OCI-LY7 (cell line): ENCODE measurements around the gene SART1. TPM values are rescaled to one million over a fixed set of nuclear protein-coding genes. Genes with fewer than 3 reads are reported as not detected.
"Not testable (repeated sequence)": the region's sequence is repeated elsewhere in the genome, so short reads cannot be mapped to it uniquely, and the experiment has no call there.

Experiments
- BruUV-seq: library from RNA; stranded (reverse); fragments of 400-500 nt; replicated peaks from 2 replicates; lab custom pipeline; 2021; lab: Mats Ljungman, UMichigan
- CTCF ChIA-PET: fragments of 300-600 bp; sonication (Branson Sonifier 250); formaldehyde crosslinking; loops from one replicate; lab custom pipeline; 2022; ENCODE audit warnings: antibody characterized with exemption; ENCODE audit not compliant: unreplicated experiment; lab: Charles Lee
- POLR2A ChIA-PET: fragments of 300-600 bp; sonication (Branson Sonifier 250); formaldehyde crosslinking; loops from one replicate; lab custom pipeline; 2022; ENCODE audit warnings: antibody characterized with exemption; lab: Charles Lee
- DNase-seq: peaks from one replicate; pipeline ENCODE4 v3.0.0-alpha.2; 2015; ENCODE audit warnings: low spot score
- H2AFZ ChIP-seq: fragments of 200-600 bp; sonication (generic), shearing (Covaris generic); 2 replicates; pipeline ENCODE4 v1.6.1; 2014; ENCODE audit warnings: mild to moderate bottlenecking, antibody characterized with exemption, low read length, moderate library complexity
- H3K27ac ChIP-seq: fragments of 200-600 bp; sonication (generic); 2 replicates; pipeline ENCODE4 v1.5.1; 2014; ENCODE audit warnings: mixed run types, low read depth, mild to moderate bottlenecking, moderate library complexity, low read length, inconsistent platforms; ENCODE audit not compliant: poor library complexity, severe bottlenecking
- H3K36me3 ChIP-seq: fragments of 200-600 bp; sonication (generic); 2 replicates; pipeline ENCODE4 v1.6.1; 2014; ENCODE audit warnings: mild to moderate bottlenecking, antibody characterized with exemption, low read length, moderate library complexity, mixed read lengths; ENCODE audit not compliant: insufficient read depth
- H3K4me1 ChIP-seq: fragments of 200-600 bp; sonication (generic); 2 replicates; pipeline ENCODE4 v1.5.1; 2014; ENCODE audit warnings: mild to moderate bottlenecking, low read length; ENCODE audit not compliant: insufficient read depth, poor library complexity, severe bottlenecking
- H3K4me2 ChIP-seq: fragments of 200-600 bp; sonication (generic); 2 replicates; pipeline ENCODE4 v1.6.1; 2014; ENCODE audit warnings: mild to moderate bottlenecking, low read length
- H3K4me3 ChIP-seq: fragments of 200-600 bp; sonication (generic); 2 replicates; pipeline ENCODE4 v1.5.1; 2014; ENCODE audit warnings: mild to moderate bottlenecking, low read depth, low read length; ENCODE audit not compliant: poor library complexity, severe bottlenecking
- H3K79me2 ChIP-seq: fragments of 200-600 bp; sonication (generic); 2 replicates; pipeline ENCODE4 v1.6.1; 2016; ENCODE audit warnings: low read depth, mild to moderate bottlenecking, low read length, moderate library complexity, mixed read lengths; ENCODE audit not compliant: insufficient read depth
- H3K9me2 ChIP-seq: fragments of 200-600 bp; sonication (generic); 2 replicates; pipeline ENCODE4 v1.6.1; 2016; ENCODE audit warnings: mild to moderate bottlenecking, low read length, mixed read lengths; ENCODE audit not compliant: insufficient read depth
- H3K9me3 ChIP-seq: fragments of 200-600 bp; sonication (generic); 2 replicates; pipeline ENCODE4 v1.6.1; 2014; ENCODE audit warnings: mild to moderate bottlenecking, mixed run types, low read length, mixed read lengths
- H4K20me1 ChIP-seq: fragments of 200-600 bp; sonication (generic); 2 replicates; pipeline ENCODE4 v1.6.1; 2014; ENCODE audit warnings: mild to moderate bottlenecking, antibody characterized with exemption, low read length, moderate library complexity, mixed read lengths; ENCODE audit not compliant: insufficient read depth
- EZH2phosphoT487 ChIP-seq: fragments of 200-600 bp; sonication (generic); IDR thresholded peaks from 2 replicates; pipeline ENCODE4 v1.6.1; 2018; ENCODE audit warnings: low read depth, borderline replicate concordance, mild to moderate bottlenecking, mixed run types, antibody characterized with exemption, low read length, moderate library complexity, mixed read lengths
- intact Hi-C: fragments of 100-400 bp; cut with micrococcal nuclease; formaldehyde crosslinking; loops from one replicate; pipeline ENCODE4 v1.10.0; 2022; ENCODE audit not compliant: unreplicated experiment
- total RNA-seq, 2 experiments: library from RNA; depleted of rRNA in 1 of 2; stranded (reverse); fragments of >200 nt in 1 of 2; shearing (Covaris generic) in 1 of 2; gene quantifications; 2 replicates each; pipeline ENCODE4 v1.2.3, GENCODE V29; 2014 to 2022
- TF ChIP-seq, protein P1 (sequence below): fragments of 200-600 bp; sonication (generic); conservative IDR thresholded peaks from 2 replicates; pipeline ENCODE4 v1.5.1; 2014; ENCODE audit warnings: mild to moderate bottlenecking, antibody characterized with exemption, low read length, moderate library complexity, mixed read lengths

The SART1 gene
- total RNA-seq, 2 experiments from 2014 or later = 50.4 to 55.5 TPM

- H3K4me3 ChIP-seq, H3K27ac ChIP-seq, H3K79me2 ChIP-seq, H3K4me2 ChIP-seq, intact Hi-C loops, H3K9me2 ChIP-seq, H3K9me3 ChIP-seq, CTCF ChIA-PET, H3K4me1 ChIP-seq, DNase-seq, BruUV-seq, H2AFZ ChIP-seq, H3K36me3 ChIP-seq, H4K20me1 ChIP-seq: not testable (repeated sequence)
- POLR2A ChIA-PET = interaction anchor here (0.9 kb wide), 1 partner anchor 23 kb away, joined by 3 read pairs; no protein-coding TSS in a partner anchor
Observed at GRCh38 chr11:65951641-65952040, 9.9 kb upstream of the SART1 start.

- Histone ChIP-seq H4K20me1 (no peaks in the 10 kb centered on the region), H3K4me2 (no peak overlapping the region), H3K36me3 (no peaks in the 10 kb centered on the region), H3K27ac (no peak overlapping the region), H3K79me2 (no peaks in the 10 kb centered on the region), H3K9me3 (no peaks in the 10 kb centered on the region), H3K4me1 (peaks cover 8% of the 10 kb centered on the region), H3K4me3 (no peak overlapping the region), H2AFZ (no peak overlapping the region), H3K9me2 (no peaks in the 10 kb centered on the region)
- BruUV-seq = no TSS peak
- TF ChIP-seq, protein P1, sequence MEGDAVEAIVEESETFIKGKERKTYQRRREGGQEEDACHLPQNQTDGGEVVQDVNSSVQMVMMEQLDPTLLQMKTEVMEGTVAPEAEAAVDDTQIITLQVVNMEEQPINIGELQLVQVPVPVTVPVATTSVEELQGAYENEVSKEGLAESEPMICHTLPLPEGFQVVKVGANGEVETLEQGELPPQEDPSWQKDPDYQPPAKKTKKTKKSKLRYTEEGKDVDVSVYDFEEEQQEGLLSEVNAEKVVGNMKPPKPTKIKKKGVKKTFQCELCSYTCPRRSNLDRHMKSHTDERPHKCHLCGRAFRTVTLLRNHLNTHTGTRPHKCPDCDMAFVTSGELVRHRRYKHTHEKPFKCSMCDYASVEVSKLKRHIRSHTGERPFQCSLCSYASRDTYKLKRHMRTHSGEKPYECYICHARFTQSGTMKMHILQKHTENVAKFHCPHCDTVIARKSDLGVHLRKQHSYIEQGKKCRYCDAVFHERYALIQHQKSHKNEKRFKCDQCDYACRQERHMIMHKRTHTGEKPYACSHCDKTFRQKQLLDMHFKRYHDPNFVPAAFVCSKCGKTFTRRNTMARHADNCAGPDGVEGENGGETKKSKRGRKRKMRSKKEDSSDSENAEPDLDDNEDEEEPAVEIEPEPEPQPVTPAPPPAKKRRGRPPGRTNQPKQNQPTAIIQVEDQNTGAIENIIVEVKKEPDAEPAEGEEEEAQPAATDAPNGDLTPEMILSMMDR = no peak
- no peak for TF ChIP-seq EZH2phosphoT487
- no peak for DNase-seq
- ChIA-PET CTCF (no interaction called here), POLR2A (interaction anchor here (0.8 to 0.9 kb wide), 2 partner anchors 22 to 199 kb away, joined by 3 to 6 read pairs; no protein-coding TSS in a partner anchor)
- intact Hi-C loops = no loop called here
Observed at GRCh38 chr11:65952052-65952521, 9.4 kb upstream of the SART1 start.

GRCh38 chr11:65953471-65953870 lies 8.1 kb upstream of the SART1 start:
- no peak for TF ChIP-seq EZH2phosphoT487
- TF ChIP-seq, protein P1 = no peak
- H4K20me1 ChIP-seq = no peaks in the 10 kb centered on the region
- no peak for DNase-seq
- H3K9me3 ChIP-seq = no peaks in the 10 kb centered on the region
- H3K9me2 ChIP-seq = no peaks in the 10 kb centered on the region
- no TSS peak for BruUV-seq
- no peaks in the 10 kb centered on the region for H3K79me2 ChIP-seq
- POLR2A ChIA-PET = no interaction called here
- peaks cover 11% of the 10 kb centered on the region for H3K4me1 ChIP-seq
- no peak overlapping the region for H3K4me3 ChIP-seq
- no peaks in the 10 kb centered on the region for H3K36me3 ChIP-seq
- no peak overlapping the region for H3K4me2 ChIP-seq
- no peak overlapping the region for H3K27ac ChIP-seq
- intact Hi-C loops = no loop called here
- no peak overlapping the region for H2AFZ ChIP-seq
- CTCF ChIA-PET = no interaction called here
